ENCODE data around the gene PARP3.

The PARP3 gene

DNA sequence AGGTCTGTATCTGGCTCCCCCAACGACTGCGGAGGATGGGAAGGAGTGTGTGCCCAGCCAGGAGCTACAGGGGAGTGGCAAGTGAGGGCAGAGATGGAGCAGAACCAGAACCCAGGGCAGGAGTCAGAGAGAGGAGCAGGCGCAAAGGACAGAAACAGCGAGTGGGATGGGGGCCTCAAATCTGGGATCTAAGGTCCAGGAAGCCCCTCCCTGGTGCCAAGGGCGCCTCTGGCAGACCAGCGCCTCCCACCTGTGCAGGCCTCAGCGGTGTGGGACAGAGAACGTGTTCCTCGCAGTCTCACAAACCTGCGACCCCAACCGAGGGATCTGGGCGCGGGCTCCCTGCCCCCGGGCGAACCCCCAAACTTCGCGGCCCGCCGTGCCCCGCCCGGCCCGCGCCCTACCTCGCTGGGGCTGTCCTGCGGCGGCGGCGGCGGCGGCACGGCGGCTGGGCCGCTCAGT, 24.8 kb downstream of the PARP3 start:
- DNase-seq (ENCODE audit: low spot score): no peak

DNA sequence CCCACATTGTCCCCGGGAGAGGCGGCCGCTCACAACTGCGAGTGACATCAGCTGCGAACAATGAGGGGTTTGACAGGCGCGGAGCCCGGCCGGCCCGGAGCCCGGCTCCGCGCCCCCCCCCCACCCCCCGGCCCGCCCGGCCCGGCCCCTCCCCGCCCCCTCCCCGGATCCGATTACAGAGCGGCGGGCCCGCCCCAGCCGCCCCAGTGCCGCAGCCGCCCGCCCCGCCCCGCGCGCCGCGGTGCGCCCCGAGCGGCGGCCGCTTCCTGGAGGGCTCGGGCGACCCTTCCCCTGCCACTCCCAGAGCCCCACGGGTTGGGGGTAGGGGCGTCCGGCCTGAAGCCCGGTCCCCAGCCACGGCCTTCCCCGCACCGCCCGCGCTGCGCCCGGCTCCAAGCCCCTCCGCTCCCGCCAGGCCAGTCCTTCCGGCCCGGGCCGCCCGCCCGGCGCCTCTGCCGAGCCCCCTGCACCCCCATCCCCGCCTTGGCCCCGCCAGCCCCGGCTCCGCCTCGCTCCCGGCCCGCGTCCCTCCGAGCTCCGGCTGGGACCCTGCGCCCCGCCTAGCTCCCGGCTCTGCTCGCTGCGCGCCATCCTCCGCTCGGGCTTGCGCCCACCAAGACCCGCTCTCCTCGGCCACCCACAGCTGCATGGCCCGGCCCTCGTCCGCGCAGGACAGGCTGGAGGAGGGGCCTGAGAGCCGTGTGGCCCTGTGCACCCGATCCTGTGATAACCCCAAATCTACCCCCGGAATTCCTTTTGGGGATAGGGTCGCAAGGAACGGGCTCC, 25.4 kb downstream of the PARP3 start, which contains the start of gene PCBP4:
Gene PCBP4 (minus strand): TSS at position 71 of the 786 bp plus-strand sequence. CDS start 6,214 bp downstream, outside the sequence.
- peak; percentile 89 for DNase-seq (ENCODE audit: low spot score)

DNA sequence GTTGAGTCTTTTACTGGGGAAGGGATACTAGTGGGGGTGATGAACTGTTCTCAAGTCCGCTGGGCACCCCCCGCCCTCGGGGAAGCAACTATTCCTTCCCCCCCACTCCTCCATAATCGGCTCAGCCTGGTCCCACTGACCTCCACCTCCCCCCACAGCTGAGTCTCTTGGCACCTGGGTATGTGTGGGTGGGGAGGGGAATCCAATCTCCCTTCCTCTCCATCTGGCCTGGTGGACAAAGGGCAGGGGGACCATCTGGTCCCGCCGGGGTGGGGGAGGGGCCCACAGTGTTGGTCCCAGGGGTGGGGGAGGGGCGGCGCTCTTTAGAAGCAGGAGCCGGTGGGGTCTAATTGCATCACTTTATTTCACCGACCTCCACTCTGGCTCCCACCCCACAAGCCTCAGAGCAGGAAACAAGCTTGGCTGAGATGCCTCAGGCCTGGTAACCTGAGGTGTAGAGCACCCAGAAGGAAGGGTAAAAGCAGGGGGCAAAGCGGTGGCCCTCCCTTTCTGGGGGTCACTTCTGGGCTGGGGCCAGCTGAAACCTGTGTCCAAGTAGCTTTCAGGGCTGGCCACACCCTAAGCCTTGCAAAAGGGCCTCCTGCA, 26.1 kb downstream of the PARP3 start:
- DNase-seq (ENCODE audit: low spot score): no peak

GRCh38 chr3:51968883-51969678, 26.9 kb downstream of the PARP3 start:
- no peak for DNase-seq (ENCODE audit: low spot score)

- no peak for DNase-seq (ENCODE audit: low spot score)
These were observed 27.7 kb downstream of the PARP3 start for GRCh38 chr3:51969841-51970240.

- DNase-seq (ENCODE audit: low spot score): no peak
These were observed 28.6 kb downstream of the PARP3 start for GRCh38 chr3:51970606-51971300.

DNA sequence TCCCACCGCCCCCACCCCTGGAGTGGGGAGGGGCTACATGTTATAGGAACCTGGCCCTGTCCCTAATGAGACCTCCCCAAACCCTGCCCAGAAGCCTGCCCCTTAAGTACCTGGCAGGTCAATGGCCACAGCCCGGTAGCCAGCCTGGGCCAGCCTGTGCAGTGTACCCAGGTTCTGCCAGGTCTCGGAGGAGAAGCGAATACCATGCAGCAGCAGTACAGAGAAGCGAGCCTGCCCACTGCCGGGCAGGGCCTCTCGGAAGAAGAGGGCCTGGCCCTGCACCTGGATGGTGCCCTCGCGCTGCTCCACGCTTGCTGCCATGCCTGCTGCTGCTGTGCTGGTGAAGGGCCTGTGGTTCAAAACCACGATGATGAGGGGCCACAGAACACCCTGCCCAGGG, 29.2 kb downstream of the PARP3 start:
- no peak for DNase-seq (ENCODE audit: low spot score)

DNA sequence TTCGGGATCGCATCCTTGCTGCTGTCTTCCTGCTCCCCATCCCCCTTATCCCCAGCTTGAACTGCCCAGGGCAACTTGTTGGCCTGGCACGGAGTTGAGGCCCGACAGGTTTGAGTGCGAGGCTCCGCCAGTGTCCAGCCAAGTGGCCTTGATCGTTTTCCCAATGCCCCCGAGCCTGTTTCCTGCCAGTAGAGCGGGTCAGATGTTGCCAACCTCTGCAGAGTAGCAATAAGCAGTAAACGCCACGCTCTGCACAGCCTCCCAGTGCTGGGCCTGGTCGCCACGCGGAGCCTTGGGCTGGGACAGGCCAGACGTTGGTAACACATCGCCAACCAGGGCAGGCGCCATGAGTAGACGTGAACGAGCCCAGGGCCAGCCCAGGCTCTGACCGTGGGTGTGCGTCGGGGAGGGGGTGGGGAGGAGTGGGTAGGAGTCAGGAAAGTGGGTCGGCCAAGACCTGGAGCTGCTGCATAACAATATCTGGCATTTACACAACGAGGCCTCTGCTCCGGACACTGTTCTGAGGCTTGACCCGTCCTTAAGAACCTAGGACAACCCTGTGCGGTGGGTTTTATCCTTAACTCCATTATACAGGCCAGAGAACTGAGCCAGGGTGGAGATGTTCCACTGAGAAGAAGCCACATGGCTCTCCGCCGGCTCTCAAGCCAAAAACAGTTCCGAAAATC, 32.3 kb downstream of the PARP3 start:
- peak; percentile 37 for DNase-seq (ENCODE audit: low spot score)

- peak; percentile 73 for DNase-seq (ENCODE audit: low spot score)
These were observed 33.0 kb downstream of the PARP3 start, which contains the start of gene ABHD14A for GRCh38 chr3:51974963-51975851. Gene ABHD14A, plus strand, starts transcription at chr3:51975064. Its CDS starts 72 bp downstream, at chr3:51975136.

DNA sequence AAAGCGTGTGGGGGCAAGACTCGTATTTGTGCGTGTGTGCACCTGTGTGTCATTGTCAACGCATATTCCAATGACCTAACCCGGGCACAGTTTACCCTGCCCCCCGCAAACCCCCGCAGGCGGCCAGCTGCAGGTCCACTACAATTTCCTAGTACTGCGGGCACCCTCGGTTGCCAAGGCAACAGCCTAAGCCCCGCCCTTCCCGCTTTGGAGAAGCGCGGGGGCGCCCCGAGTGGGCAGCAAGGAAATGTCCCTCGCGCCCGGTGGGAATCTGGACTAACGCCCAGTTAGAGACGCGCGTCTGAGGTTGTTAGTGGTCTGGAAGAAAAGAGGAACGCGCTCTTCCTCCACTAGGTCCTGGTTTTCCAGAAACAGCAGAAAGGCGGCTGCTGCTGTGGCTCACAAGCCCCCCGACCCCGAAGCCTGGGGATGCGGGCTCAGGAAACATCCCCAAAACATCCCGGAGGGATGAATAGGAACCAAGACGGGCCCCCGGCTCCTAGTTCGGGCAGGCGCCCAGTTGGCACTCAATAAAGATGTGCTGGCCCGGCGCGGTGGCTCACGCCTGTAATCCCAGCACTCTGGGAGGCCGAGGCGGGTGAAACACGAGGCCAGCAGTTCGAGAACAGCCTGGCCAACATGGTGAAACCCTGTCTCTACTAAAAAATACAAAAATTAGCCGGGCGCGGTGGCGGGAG, 33.8 kb downstream of the PARP3 start:
- DNase-seq (ENCODE audit: low spot score): peak; percentile 87

GRCh38 chr3:51977446-51978142, 35.4 kb downstream of the PARP3 start:
- no peak for DNase-seq (ENCODE audit: low spot score)

GRCh38 chr3:51978143-51978502, 36.0 kb downstream of the PARP3 start:
- DNase-seq (ENCODE audit: low spot score): no peak

GRCh38 chr3:51980253-51980652, 38.1 kb downstream of the PARP3 start:
- DNase-seq (ENCODE audit: low spot score): no peak

DNA sequence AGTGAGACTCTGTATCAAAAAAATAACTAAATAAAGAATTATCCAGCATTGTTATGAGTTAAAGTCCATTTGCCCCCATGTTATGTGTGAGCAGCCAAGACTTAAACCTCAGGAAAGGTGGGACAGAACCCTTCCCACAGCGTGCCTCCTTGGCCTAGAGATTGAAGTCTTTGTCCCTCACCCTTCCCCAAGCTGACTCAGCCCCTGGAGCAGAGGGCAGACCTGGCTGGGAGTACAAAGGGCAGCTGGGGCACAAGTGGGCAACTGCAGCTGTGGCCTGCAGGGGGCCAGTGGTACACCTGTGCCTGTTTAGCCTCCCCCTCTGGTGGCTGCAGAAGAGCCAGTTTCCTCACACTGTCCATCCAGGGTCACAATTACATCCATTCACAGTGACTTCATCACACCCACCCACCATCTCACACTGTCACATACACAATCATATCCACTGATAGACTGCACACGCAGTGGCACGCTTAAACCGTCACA, 40.2 kb downstream of the PARP3 start:
- DNase-seq (ENCODE audit: low spot score): no peak

- peak; percentile 88 for DNase-seq (ENCODE audit: low spot score)
These were observed 40.8 kb downstream of the PARP3 start, which contains the start of gene ACY1 for GRCh38 chr3:51982838-51983577. Gene ACY1, plus strand, starts transcription at chr3:51983535. Its CDS starts 530 bp downstream, at chr3:51984065.

GRCh38 chr3:51983578-51984268, 41.6 kb downstream of the PARP3 start:
- no peak for DNase-seq (ENCODE audit: low spot score)

DNA sequence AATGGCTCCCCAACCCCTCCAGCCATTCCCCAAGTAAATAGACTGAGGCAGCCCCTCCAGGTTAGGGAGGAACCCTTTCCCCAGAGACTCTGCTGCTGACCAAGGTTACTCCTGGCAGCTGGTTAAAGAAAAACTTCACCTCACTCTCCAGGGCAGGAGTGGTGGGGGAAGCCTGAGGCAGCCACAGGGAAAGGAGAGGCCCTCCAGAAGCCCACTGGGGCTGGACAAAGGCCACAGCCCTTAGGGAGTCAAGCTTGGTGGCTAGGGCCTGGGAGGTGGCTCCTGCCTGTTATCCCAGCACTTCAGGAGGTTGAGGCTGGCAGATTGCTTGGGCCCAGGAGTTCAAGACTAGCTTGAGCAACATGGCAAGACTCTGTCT, 42.1 kb downstream of the PARP3 start:
- DNase-seq (ENCODE audit: low spot score): no peak

Measured in Ammon's horn (tissue), 1 donor.